HG03045 (cell line): Measurements from ENCODE around the gene GSDMA.

Source experiments
- ATAC-seq: cut with Tn5 transposase; IDR thresholded peaks from one replicate; pipeline ENCODE4 v1.9.1; 2021; ENCODE audit warnings: mild to moderate bottlenecking, moderate library complexity; ENCODE audit not compliant: unreplicated experiment

Gene GSDMA, protein sequence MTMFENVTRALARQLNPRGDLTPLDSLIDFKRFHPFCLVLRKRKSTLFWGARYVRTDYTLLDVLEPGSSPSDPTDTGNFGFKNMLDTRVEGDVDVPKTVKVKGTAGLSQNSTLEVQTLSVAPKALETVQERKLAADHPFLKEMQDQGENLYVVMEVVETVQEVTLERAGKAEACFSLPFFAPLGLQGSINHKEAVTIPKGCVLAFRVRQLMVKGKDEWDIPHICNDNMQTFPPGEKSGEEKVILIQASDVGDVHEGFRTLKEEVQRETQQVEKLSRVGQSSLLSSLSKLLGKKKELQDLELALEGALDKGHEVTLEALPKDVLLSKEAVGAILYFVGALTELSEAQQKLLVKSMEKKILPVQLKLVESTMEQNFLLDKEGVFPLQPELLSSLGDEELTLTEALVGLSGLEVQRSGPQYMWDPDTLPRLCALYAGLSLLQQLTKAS

DNA sequence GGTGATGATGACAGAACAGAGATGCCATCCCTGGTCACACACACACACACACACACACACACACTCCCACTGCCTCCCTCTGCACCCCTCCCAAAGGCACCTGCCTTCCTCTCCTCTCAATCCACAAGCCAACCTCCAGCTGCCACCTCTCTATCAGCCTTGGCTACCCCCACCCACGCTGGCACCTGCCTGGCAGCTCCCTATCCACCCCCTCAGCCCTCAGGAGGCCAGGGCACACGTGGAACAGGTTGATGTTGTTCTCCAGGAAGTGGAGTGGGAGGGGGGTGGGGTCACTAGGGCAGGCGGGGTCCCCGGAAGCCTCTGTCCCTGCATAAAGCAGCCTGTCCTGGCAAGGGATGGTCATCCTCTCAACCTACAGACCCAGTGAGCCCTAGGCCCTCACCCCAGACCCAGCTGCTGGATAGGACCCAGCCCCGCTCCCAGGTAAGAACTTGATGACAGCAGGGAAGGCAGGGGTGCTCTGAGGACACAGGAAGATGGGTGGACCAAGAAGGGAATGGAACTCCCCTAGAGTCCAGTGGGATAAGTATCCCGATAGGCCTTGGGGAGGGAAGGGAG, at the start of gene GSDMA:
Gene GSDMA (plus strand): TSS at position 363 of the 579 bp plus-strand sequence. CDS start 2,684 bp downstream, outside the sequence.
- no peak for ATAC-seq

DNA sequence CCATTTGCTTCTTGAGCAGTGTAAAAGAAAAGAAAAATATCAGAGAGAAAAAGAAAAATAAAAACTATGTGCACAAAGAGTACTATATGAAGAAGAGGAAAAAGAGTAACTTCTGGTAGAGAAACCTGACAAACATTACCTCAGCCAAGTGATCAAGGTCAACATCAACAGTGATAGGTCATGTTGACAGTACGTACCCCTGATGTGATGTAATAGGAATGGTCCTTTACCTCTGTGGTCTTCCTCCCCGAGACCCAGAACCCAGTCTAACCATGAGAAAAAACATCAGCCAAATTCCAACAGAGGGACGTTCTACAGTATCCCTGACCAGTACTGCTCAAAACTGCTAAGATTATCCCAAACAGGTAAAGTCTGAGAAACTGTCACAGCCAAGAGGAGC, 48.8 kb upstream of the GSDMA start:
- ATAC-seq, result no peak

DNA sequence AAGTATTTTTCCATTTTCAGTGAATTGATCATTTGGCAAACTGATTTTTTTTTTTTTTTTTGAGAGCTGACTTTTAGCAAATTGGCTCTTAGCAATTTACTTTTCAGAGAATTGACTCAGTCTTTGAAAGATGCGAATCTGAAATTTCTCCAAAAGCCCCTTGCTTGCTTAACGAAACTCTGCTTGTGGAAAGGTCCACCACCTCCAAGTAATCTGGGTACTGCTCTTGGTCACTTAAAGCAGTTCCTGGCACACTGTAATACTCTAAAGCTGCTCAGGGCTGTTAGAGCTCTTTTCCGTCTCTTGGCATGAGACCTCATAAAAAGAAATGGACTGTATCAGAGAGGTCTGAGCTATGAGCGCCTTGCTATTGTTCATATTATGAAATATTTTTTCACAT, 47.2 kb upstream of the GSDMA start:
- ATAC-seq, result no peak

DNA sequence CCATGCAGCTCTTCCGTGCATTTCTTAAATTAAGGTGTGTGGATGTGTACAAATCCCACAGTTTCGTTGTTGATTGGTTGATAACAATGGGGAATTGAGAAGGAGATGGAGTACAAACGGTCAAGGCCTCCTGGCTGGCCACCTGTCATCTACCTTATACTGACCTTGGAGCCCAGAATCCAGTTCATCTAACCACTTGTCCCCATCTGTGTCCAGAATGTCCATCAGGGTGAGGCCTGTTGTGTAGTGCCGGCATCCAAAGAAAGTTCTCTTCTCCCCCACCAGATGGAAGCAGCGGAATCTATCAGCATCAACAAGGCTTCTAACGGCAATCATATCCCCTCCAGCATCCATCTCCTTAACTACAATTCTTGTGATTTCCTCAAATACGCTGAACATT, 45.9 kb upstream of the GSDMA start:
- ATAC-seq, result no peak

DNA sequence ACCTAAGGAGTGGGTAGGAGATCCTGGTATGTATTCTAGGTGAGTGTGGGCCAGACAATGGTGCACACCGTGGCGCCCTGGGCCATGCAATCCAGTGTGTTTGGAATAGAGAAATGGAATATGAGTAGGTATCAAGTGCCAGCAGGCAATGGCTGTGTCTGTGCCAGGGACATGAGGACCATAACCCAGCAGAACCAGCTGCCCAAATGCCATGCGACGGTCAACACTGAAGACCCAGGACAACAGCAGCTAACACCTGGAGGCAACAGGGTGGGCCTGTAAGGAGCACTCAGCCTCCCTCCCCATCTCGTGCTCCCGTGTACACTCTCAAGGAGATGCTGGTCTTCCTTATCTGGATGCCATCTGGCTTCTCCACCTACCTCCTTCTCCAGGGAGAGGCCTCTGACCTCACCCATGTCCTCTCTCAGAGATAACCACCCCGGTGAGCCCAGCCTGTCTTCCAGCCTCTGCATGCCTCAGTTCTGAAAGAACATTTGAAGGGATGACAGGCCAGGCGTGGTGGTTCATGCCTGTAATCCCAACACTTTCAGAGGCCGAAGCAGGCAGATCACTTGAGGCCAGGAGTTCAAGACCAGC, 43.6 kb upstream of the GSDMA start:
- no peak for ATAC-seq

DNA sequence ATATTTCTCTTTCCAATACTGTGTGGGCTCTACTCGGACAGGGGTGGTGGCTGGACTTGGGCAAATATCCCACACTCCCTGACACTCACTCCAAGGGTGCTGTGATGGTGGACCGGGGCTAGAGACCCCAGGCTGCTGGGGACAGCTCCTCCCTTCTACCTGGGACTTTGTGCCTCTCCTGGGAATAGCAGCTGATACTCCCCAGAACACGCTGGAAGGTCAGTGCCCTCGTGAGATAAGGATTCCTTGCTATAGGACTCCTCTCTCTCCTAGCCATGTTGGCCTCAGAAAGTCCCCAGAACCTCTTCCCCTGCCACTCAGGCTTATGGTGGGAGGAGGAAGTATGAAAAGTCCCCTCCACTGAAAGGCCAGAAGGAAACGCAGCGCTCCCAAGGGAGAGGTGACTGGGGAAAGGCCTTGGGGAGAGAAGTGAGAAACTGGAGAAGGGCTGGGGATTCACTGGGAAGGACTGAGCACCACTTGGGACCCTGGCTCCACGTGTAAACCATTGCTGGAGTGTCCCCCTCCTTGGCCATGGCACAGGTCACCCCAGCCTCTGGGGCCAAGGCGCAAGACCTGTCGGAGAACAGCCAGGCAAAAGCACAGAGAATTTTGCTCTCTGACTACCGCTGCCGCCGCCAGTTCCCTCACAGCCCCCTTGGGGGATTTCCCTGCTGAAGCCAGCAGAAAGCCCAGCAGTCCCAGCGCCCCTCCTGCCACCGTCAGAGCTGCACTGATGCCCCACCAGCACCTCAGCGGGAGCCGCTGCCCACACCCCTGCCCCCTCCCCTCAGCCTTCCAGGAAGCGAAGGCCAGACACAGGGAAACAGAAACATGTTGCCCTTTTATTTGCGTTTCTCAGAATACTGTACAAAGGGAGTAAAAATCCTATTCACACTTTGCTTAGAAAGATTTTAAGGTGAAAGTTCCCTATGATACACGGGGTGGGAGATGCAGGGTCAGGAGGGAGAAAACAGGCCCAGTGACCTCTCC, 42.3 kb upstream of the GSDMA start:
- ATAC-seq, result no peak

DNA sequence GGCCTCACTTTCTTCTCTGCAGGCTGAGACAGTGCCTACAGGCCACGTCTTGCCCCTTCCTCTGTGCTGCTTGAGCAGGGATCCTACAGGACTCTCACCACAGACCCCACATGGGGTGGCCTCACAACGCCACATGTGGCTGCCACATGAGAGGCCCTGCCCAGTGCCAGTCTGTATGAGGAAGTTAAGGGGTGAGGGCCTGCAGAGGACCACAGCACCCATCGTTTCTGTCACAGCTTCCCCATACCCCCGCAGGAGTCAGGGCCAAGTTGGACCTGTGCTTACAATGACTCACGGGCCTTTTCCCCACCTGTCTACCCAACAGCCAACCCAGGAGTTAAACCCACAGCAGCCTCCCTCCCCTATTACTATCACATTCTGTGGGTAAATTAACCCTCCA, 41.5 kb upstream of the GSDMA start:
- ATAC-seq, result no peak

DNA sequence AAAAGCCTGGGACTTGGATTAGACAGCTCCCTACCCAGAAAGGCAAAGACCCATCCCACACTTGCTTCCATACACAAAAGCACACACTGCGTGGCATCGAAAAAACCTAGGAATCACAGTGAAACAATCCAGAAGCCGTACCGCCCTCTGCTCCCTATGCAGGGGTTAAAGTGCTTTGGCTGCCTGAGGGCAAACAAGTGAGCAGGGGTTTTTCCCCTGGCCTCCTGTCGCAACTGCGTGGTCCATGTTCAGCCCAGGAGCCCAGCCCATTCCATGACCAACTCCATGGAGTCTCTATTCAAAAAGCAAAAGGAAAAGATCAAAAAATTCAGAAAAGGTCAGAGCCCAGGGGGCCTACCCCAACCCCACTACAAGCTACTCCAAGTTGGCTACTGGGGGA, 40.8 kb upstream of the GSDMA start:
- ATAC-seq, result no peak

DNA sequence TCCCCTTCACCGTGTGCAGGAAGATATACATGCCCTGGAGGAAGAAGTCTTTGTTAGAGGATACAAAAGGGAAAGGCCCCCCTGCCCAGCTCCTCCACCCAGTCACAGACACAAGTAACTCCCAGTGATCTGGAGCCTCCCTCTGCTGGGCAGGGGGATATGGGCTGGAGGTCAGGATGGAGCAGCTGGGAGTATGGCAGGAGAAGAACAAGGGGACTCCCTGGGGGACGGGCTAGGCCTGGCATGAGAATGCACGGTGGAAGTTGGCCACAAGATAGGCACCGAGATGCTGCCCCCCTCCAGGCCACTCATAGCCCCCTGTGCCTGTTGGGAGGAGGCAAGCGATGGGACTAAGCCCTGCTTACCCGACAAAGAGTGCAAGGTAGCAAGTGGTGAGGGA, 39.6 kb upstream of the GSDMA start:
- no peak for ATAC-seq

DNA sequence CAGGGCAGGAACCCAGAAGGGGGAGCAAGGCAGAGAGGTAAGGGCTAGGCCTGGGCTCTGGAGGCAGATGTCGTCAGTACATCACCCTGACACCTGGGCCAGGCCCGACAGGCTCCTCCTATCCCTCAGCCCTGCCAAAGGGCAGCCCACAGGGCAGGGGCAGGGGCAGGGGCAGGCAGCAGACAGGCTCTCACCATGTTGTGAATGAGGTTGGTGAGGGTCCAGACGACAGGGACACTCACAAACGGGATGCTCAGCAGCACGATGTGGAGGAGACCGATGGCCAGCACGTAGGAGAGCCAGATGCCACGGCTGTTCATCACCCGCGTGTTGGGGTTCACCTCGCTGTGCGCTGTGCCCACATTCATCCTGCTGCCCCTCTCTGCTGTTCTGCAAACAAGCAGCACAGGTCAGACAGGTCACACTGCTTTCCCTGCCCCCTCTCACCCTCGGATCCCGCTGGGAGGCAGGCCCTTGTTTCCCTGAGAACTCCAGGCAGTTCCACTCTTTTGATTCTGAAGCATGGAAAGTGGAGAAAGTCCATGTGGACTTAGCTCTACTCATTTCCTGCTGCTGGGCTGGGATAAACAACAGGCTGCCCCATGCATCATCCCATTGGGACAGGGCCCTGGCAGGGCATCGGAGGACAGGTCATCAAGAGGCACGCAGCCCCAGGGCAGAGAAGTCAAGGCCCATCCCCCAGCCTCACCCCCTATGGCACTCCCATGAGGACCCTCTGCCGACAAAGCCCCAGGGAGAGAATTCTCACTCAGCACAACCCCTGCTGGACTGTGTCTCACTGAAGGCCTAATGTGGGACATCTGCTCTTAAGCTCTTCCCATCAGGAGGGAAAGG, 38.7 kb upstream of the GSDMA start:
- ATAC-seq, result no peak

DNA sequence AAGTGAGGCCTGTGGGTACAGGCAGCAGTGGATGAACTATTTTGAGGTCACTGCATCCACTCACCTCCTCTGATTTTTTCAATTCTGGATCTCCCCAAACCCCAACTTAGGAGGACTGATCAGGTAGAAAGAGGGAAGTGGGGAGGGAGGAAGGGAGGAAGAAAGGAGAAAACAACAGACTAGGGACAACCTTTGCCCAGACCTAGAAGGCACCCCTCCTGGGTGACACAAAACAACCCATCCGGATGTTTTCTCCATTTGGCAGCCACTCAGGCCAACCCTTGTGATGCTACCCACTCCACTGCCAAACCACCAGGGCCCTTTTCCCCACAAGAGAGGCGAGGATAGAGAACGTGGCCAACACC, 38.1 kb upstream of the GSDMA start:
- ATAC-seq, result no peak

DNA sequence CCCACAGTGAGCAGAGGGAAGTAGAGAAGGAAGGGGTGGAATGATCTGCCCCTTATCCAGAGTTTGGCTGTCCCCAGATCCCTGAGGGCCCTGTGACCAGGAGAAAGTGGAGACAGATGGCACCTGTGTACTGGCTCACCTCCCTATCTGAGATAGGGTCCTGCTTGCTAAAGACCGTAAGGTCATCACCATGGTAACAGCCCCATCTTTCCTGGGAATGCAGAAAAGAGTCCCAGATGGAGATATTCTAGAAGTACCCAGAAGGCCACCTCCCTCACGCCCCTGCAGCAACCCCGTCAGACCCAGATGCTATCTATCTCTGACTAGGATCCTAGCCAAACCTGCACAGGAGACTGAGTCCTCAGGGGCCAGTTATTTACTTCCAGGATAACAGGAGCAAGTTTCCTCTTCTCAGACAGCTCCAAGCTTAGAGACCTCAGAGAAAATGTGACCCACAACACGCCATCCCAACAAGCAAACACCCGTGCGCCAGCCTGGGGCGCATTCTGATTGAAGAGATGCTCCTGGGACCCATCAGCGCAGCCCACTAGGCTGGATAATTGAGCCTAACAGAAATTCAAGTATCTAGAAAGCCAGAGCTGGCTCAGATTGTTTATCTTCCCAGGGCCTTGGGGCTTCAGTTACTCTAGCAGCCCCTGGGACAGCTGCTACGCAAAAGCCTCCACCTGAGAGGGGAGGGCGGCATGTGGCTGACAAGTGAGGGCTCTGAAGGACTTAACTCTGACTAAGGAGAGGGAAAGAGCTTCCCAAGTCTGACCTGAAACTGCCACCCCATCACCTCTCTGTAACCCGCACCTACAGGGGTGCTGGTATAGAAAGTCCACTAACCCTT, 37.3 kb upstream of the GSDMA start:
- no peak for ATAC-seq

DNA sequence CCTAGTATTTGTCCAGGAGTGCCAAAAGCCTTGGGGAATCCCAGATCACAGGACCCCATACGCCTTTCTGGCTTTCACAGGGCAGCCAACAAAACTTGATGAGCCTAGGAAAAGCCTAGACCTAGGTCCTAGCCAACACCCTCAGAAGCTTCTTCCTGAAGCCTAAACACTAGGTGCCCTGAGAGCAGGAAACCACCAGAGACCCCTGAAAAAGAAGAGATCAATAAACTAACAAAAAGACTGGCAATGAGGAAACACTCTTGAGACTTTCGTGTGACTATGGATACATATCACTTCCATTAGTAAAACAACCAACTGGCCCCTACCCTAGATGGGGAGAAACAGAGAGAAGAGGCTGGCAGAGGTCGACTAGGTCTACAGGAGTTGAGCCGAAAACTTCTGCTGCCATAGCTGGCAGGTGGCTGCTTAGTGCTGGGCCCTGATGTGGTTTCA, 36.6 kb upstream of the GSDMA start:
- ATAC-seq, result no peak

DNA sequence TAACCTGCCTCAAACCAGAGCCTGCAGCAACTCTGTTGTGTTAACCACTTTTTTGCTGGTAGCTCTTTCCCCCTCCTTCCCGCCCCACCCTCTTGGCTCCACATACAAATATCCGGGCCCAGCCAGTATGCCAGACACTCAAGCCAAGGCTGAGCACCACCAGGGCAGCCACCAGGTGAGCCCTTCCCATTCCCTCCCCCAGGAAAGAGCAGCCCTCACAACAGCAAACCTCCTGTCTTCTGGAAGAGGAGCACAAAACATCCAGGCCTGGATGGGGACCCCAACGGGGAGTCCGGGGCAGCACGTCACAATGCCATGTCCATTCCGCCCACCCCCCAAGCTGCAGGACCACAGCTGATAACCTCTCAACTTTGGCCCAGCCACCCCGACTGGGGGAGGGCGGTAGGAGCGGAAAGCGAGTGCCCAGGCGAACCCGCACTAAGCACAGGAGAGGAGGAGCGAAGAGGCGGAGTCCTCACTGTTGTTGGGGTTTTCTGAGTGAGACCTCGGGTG, 36.2 kb upstream of the GSDMA start:
- peak; percentile 22 for ATAC-seq

DNA sequence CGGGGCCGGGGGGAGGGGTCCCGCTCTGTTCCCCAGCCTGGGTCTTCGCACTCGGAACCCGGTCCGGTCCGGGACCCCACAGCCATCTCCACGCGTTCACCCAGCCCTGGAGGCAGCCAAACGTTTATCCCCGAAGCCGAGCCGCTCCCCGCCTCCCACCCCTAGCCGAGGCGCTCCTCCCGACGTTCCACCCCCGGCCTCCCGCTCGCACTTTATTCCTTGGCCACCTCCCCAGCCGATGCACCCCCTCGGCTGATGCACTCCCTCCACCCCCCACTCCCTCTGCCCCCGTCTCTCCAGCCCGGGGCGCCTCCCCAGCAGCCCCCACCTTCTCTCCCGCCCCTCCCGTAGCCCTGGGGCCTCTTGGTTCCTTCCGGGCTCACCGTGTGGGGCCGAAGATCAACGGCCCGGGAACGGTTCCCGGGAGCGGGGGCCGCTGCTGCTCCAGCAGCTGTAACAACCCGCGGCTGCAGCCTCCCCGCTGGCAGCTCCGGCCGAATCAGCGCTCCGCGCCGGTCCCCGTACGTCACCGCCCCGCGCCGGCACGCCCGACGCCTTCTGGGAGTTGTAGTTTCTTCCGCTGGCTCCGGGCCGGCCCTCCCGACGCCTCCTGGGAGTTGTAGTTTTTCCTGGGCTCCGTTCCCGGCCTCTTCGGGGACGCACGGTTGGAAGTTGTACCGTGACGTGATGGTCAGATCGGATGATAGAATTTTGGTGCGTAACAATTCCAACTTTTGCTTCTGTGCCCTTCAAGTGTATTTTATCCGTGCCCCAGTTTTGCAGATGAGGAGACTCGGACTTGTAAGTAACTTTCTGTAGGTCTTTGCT, 35.5 kb upstream of the GSDMA start, which contains the start of the genes LRRC3C and ORMDL3:
Gene LRRC3C (plus strand): TSS at position 632 of the 828 bp plus-strand sequence. CDS start 13,792 bp downstream, outside the sequence.
Gene ORMDL3 (minus strand): TSS at position 501 of the 828 bp plus-strand sequence. CDS start 3,398 bp downstream, outside the sequence.
- peak; percentile 72 for ATAC-seq

DNA sequence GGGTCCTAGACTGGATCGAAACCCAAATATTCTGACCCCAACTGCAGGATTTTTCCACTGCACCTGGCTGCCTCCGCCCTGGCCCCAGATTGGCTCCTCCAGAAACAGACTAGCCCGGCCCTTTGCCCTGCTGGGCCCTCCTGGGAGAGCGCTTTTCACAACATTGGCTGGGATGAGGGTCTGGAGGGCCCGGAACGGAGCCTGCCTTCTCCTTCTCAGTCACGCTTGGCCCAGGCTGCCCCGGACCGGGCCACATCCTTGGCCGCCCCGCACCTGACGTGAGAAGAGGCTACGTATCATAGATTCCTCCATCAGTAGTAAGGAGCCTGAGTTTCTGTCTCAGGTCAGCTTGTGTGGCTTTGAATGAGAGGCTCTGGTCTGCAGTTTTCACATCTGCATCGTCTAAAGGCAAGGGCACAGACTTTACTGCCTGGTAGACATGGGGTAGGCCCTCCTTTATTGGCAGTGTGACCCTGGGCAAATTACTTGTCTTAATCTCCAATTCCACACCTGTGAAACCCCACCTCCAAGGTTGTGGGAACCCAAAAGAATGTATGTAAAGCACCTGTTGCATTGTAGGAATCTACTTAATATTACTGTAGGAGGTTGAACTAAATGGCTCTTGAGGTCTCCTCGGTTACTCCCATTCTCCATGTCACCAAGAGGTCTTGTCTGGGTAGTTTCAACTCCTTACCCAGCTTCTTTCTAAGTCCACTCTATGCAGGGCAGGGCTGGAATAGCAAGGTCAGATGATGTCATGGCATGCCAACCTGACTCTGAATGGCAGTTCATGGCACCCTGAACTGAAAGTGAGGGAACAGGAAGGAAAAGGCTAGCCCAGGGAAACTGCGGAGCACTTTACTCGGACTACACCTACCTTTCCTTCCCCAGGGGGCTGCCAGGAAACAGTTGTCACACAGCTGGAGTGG, 34.6 kb upstream of the GSDMA start:
- peak; percentile 14 for ATAC-seq
